Skin epidermis (tissue), 12 donors: ENCODE results near the gene ZNF654.
"Not testable (repeated sequence)": the region's sequence is repeated elsewhere in the genome, so short reads cannot be mapped to it uniquely, and the experiment has no call there.

Experiments used
- H3K27ac ChIP-seq, 21 experiments: fragments of 200-600 bp; sonication (generic) in 11 of 21; one replicate each; pipeline ENCODE4 v1.5.0; 2020; ENCODE audit warnings: mild to moderate bottlenecking in 3 of 21, inconsistent platforms in 2 of 21, moderate library complexity in 2 of 21
- H3K4me3 ChIP-seq, 7 experiments: fragments of 200-600 bp; sonication (generic) in 2 of 7; one replicate each; pipeline ENCODE4 v1.5.0; 2020; ENCODE audit warnings: inconsistent platforms in 2 of 7, mild to moderate bottlenecking in 2 of 7, moderate library complexity in 1 of 7

The ZNF654 gene

DNA sequence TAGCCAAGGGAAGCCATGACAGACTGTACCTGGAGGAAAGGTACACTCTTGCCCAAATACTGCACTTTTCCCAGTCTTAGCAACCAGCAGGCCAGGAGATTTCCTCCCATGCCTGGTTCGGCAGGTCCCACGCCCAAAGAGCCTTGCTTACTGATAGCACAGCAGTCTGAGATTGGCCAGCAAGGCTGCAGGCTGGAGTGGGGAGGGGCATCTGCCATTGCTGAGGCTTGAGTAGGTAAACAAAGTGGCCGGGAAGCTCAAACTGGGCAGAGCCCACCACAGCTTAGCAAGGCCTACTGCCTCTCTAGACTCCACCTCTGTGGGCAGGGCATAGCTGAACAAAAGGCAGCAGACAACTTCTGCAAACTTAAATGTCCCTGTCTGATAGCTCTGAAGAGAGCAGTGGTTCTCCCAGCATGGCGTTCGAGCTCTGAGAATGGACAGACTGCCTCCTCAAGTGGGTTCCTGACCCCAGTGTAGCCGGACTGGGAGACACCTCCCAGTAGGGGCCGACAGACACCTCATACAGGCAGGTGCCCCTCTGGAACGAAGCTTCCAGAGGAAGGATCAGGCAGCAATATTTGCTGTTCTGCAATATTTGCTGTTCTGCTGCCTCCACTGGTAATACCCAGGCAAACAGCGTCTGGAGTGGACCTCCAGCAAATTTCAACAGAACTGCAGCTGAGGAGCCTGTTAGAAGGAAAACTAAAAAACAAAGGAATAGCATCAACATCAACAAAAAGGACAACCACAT, 123.3 kb downstream of the ZNF654 start:
- not testable (repeated sequence) for H3K27ac ChIP-seq, H3K4me3 ChIP-seq

- H3K27ac ChIP-seq: no peak overlapping the region
Measured at GRCh38 chr3:88188436-88188835, 129.4 kb downstream of the ZNF654 start.

GRCh38 chr3:88189361-88189810, 130.3 kb downstream of the ZNF654 start:
- H3K27ac ChIP-seq: no peak overlapping the region
- H3K4me3 ChIP-seq: no peak overlapping the region

More at GRCh38 chr3:88188436-88188835, 129.4 kb downstream of the ZNF654 start:
- H3K4me3 ChIP-seq: no peak overlapping the region

- Histone ChIP-seq H3K27ac (no peak overlapping the region), H3K4me3 (no peak overlapping the region)
Measured at GRCh38 chr3:88191872-88192409, 132.9 kb downstream of the ZNF654 start.

DNA sequence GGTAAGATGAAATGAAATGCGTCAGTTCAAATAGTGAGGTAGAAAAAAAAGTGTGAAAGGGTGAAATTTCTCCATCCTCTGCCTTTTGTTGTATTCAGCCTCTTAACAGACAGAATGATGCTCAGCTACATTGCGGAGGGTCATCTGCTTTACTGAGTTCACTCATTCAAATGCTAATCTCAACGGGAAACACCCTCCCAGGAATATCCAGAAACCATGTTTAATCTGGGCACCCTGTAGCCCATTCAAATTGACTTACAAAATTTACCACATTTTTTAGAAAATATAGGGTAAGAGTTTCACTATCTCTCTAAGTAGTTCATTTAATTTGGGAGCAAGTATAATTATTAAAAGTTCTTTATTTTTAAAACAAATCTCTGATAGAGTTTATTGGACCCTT, 133.6 kb downstream of the ZNF654 start:
- Histone ChIP-seq H3K4me3 (no peak overlapping the region), H3K27ac (no peak overlapping the region)
